Liver (tissue), 9 donors: ENCODE measurements around the gene STRA6. TPM values are rescaled to one million over a fixed set of nuclear protein-coding genes. Genes with fewer than 3 reads are reported as not detected.

ENCODE experiments used
- DNase-seq: peaks from one replicate; pipeline ENCODE4 v3.0.0-alpha.2; 2017; ENCODE audit warnings: low spot score
- H3K27ac ChIP-seq, 2 donors: one replicate each; pipeline ENCODE4 v1.7.0; 2013; ENCODE audit warnings: inconsistent platforms in 2 of 2, low read length in 2 of 2, control low read depth in 1 of 2, low read depth in 1 of 2, mild to moderate bottlenecking in 1 of 2
- H3K27me3 ChIP-seq, 4 donors: one replicate each; pipeline versions ENCODE4 v1.6.1 to v1.7.0; 2013; ENCODE audit warnings: low read length in 3 of 4, inconsistent platforms in 1 of 4, mild to moderate bottlenecking in 1 of 4, moderate library complexity in 1 of 4; ENCODE audit not compliant: control insufficient read depth in 4 of 4, insufficient read depth in 4 of 4
- H3K36me3 ChIP-seq, 4 donors: one replicate each; pipeline versions ENCODE4 v1.6.1 to v1.7.0; 2013; ENCODE audit warnings: low read length in 3 of 4, mild to moderate bottlenecking in 3 of 4, low read depth in 1 of 4, moderate library complexity in 1 of 4; ENCODE audit not compliant: control insufficient read depth in 4 of 4, insufficient read depth in 3 of 4
- H3K4me1 ChIP-seq, 4 donors: one replicate each; pipeline versions ENCODE4 v1.6.1 to v1.7.0; 2013; ENCODE audit warnings: low read length in 3 of 4, mild to moderate bottlenecking in 3 of 4, moderate library complexity in 1 of 4; ENCODE audit not compliant: control insufficient read depth in 4 of 4, insufficient read depth in 4 of 4
- H3K4me3 ChIP-seq, 3 donors: one replicate each; pipeline versions ENCODE4 v1.6.1 to v1.7.0; 2013; ENCODE audit warnings: low read length in 3 of 3, control low read depth in 1 of 3, low read depth in 1 of 3, mild to moderate bottlenecking in 1 of 3
- H3K9ac ChIP-seq, 2 donors: one replicate each; pipeline ENCODE4 v1.7.0; 2013; ENCODE audit warnings: low read length in 2 of 2, mild to moderate bottlenecking in 2 of 2, moderate library complexity in 2 of 2, control low read depth in 1 of 2, low read depth in 1 of 2
- H3K9me3 ChIP-seq, 4 donors: one replicate each; pipeline versions ENCODE4 v1.6.1 to v1.7.0; 2013; ENCODE audit warnings: low read length in 3 of 4; ENCODE audit not compliant: control insufficient read depth in 4 of 4
- EGR1 ChIP-seq, 2 donors: IDR thresholded peaks; 2 replicates each; pipeline ENCODE4 v1.6.1; 2016 to 2018; ENCODE audit warnings: antibody characterized with exemption in 2 of 2, low read depth in 2 of 2
- FOXA2 ChIP-seq: IDR thresholded peaks from 2 replicates; pipeline ENCODE4 v1.6.1; 2016; ENCODE audit warnings: antibody characterized with exemption
- GABPA ChIP-seq, 2 donors: IDR thresholded peaks in 1 of 2; conservative IDR thresholded peaks in 1 of 2; 2 replicates each; pipeline ENCODE4 v1.6.1; 2016; ENCODE audit warnings: antibody characterized with exemption in 2 of 2, mild to moderate bottlenecking in 1 of 2, moderate library complexity in 1 of 2
- HNF4A ChIP-seq, 2 donors: conservative IDR thresholded peaks; 2 replicates each; pipeline ENCODE4 v1.6.1; 2016; ENCODE audit warnings: antibody characterized with exemption in 2 of 2, mild to moderate bottlenecking in 2 of 2
- HNF4G ChIP-seq: IDR thresholded peaks from 2 replicates; pipeline ENCODE4 v1.6.1; 2016; ENCODE audit warnings: antibody characterized with exemption
- JUND ChIP-seq, 2 donors: IDR thresholded peaks; 2 replicates each; pipeline ENCODE4 v1.6.1; 2016; ENCODE audit warnings: antibody characterized with exemption in 2 of 2
- NR2F2 ChIP-seq: IDR thresholded peaks from 2 replicates; pipeline ENCODE4 v1.6.1; 2016; ENCODE audit warnings: antibody characterized with exemption
- RAD21 ChIP-seq, 2 donors: IDR thresholded peaks; 2 replicates each; pipeline ENCODE4 v1.6.1; 2016; ENCODE audit warnings: antibody characterized with exemption in 2 of 2, mild to moderate bottlenecking in 2 of 2
- RXRA ChIP-seq, 2 donors: IDR thresholded peaks; 2 replicates each; pipeline ENCODE4 v1.6.1; 2017 to 2018; ENCODE audit warnings: antibody characterized with exemption in 2 of 2, mild to moderate bottlenecking in 1 of 2
- SP1 ChIP-seq: IDR thresholded peaks from 2 replicates; pipeline ENCODE4 v1.6.1; 2018; ENCODE audit warnings: antibody characterized with exemption, mild to moderate bottlenecking
- YY1 ChIP-seq: IDR thresholded peaks from 2 replicates; pipeline ENCODE4 v1.6.1; 2016; ENCODE audit warnings: antibody characterized with exemption, mild to moderate bottlenecking
- WGBS: extraction: QIAGEN DNeasy Blood & Tissue Kit; methylation state at CpG from one replicate; pipeline ENCODE4 v1.1.7; 2013; 5-methylcytosine and 5-hydroxymethylcytosine counted together
- polyA plus RNA-seq, 2 donors: library from polyadenylated mRNA; stranded (reverse) in 1 of 2; unstranded in 1 of 2; fragments of 200-250 nt in 1 of 2; fragments of >200 nt in 1 of 2; fragmentation: Nextera tagmentation in 1 of 2; extraction: Ambion mirVana in 1 of 2; gene quantifications; one replicate each; pipeline versions ENCODE4 v1.2.1 to v1.2.3, GENCODE V29; 2013 to 2015
- total RNA-seq, 2 donors: library from RNA; depleted of rRNA; stranded (reverse); fragments of >200 nt; gene quantifications; one replicate each; pipeline ENCODE4 v1.2.3, GENCODE V29; 2014
- TF ChIP-seq, protein P1 (sequence below): IDR thresholded peaks from 2 replicates; pipeline ENCODE4 v1.6.1; 2016; ENCODE audit warnings: antibody characterized with exemption
- TF ChIP-seq, protein P2 (sequence below): IDR thresholded peaks from 2 replicates; pipeline ENCODE4 v1.6.1; 2016; ENCODE audit warnings: antibody characterized with exemption
- TF ChIP-seq, protein P3 (sequence below): IDR thresholded peaks from 2 replicates; pipeline ENCODE4 v1.6.1; 2016; ENCODE audit warnings: antibody characterized with exemption
- donor health status: healthy.
- donor health status: healthy.
- donor health status: healthy.
- donor health status: healthy.
- donor health status: healthy.

The STRA6 gene
- total and polyA plus RNA-seq, 4 donors = 3.1 TPM; not detected in 3

DNA sequence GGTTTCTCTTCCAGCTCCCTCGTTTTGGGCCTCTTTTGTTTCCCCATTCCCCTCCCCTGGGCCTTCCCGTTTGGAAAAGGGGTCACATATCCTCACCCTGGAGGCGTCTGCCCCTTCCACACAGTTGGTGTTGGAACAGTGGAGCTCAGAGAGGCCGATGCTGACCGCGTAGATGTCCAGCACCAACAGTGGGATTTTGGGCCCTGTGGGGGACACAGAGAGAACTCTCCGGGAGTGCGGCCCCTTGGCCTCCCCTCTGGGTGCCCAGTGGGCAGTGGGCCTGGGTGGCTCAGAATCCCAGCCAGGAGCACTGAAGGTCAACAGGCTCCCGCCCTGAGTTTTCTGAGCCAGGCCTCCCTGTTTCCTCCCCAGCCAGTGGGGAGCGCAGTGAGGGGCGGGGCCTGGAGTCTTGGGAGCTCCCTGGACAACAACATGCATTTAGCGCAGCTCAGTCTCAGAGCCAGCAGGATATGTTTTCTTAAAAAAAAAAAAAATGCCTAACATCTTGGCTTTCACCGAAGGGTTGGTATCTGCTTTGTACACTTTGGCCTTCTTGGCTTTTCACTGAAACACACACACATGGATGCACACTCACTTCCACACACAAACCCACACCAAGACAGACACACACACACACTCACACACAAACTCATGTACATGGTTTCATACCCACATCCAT, 29.7 kb downstream of the STRA6 start:
- Histone ChIP-seq H3K27me3 (no peaks in the 10 kb centered on the region), H3K9ac (no peak overlapping the region), H3K36me3 (no peaks in the 10 kb centered on the region), H3K4me3 (no peak overlapping the region), H3K9me3 (no peaks in the 10 kb centered on the region), H3K27ac (peak overlapping the region in 1 of 2 donors; percentile 46), H3K4me1 (peaks cover 0 to 3% (median 0%) of the 10 kb centered on the region in 4 donors)
- TF ChIP-seq, protein P1, sequence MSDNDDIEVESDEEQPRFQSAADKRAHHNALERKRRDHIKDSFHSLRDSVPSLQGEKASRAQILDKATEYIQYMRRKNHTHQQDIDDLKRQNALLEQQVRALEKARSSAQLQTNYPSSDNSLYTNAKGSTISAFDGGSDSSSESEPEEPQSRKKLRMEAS = no peak
- TF ChIP-seq NR2F2 = peak; percentile 29
- peak; percentile 29 for DNase-seq
- WGBS = 73% methylated on average over 13 of the region's 13 CpGs

DNA sequence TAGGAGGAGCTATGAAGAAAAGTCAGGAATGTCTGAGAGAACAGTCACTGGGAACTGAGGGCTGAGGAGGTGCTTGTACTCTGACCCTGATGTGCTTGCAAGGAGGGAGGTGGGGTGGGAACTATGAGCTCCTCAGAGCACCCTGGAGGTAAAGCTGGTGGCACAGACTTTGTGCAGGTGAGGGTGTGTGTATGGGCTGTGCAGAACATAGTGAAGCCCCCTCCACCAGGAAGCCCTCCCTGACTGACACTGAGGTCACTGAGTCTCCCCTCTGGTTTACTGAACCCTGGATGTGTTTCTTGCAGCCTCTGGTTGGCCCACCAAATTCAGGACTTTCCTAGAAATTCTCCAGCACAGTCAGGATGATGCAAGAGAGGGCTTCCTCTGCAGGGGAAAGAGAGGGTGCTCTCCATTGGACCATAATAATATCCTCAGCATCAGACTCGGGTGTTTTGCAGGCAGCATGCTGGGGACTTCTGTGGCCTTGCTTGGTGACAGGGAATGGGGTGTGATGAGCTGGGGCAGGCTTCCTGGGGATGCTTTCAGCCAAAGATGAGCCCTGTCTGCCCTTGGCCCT, 30.5 kb downstream of the STRA6 start:
- no peak overlapping the region for H3K4me3 ChIP-seq
- TF ChIP-seq EGR1 (IDR thresholded peaks at IDR 0.05; ENCODE audit: low read depth in 2 of 2) (no peak), RXRA (IDR thresholded peaks at IDR 0.05) (no peak), JUND (IDR thresholded peaks at IDR 0.05) (no peak), YY1 (no peak), HNF4A (conservative IDR thresholded peaks at IDR 0.05) (no peak), SP1 (no peak), RAD21 (IDR thresholded peaks at IDR 0.05) (no peak), NR2F2 (no peak), HNF4G (no peak)
- TF ChIP-seq, protein P2, sequence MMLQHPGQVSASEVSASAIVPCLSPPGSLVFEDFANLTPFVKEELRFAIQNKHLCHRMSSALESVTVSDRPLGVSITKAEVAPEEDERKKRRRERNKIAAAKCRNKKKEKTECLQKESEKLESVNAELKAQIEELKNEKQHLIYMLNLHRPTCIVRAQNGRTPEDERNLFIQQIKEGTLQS = no peak
- TF ChIP-seq, protein P1 = no peak
- TF ChIP-seq, protein P3, sequence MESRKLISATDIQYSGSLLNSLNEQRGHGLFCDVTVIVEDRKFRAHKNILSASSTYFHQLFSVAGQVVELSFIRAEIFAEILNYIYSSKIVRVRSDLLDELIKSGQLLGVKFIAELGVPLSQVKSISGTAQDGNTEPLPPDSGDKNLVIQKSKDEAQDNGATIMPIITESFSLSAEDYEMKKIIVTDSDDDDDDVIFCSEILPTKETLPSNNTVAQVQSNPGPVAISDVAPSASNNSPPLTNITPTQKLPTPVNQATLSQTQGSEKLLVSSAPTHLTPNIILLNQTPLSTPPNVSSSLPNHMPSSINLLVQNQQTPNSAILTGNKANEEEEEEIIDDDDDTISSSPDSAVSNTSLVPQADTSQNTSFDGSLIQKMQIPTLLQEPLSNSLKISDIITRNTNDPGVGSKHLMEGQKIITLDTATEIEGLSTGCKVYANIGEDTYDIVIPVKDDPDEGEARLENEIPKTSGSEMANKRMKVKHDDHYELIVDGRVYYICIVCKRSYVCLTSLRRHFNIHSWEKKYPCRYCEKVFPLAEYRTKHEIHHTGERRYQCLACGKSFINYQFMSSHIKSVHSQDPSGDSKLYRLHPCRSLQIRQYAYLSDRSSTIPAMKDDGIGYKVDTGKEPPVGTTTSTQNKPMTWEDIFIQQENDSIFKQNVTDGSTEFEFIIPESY = no peak
- H3K9me3 ChIP-seq = no peaks in the 10 kb centered on the region
- H3K36me3 ChIP-seq = no peaks in the 10 kb centered on the region
- H3K27me3 ChIP-seq = no peaks in the 10 kb centered on the region
- no peak overlapping the region for H3K9ac ChIP-seq
- no peak for DNase-seq
- 75% methylated on average over 1 of the region's 1 CpG for WGBS
- no peak overlapping the region for H3K27ac ChIP-seq
- H3K4me1 ChIP-seq = peaks cover 0 to 3% (median 0%) of the 10 kb centered on the region in 4 donors

DNA sequence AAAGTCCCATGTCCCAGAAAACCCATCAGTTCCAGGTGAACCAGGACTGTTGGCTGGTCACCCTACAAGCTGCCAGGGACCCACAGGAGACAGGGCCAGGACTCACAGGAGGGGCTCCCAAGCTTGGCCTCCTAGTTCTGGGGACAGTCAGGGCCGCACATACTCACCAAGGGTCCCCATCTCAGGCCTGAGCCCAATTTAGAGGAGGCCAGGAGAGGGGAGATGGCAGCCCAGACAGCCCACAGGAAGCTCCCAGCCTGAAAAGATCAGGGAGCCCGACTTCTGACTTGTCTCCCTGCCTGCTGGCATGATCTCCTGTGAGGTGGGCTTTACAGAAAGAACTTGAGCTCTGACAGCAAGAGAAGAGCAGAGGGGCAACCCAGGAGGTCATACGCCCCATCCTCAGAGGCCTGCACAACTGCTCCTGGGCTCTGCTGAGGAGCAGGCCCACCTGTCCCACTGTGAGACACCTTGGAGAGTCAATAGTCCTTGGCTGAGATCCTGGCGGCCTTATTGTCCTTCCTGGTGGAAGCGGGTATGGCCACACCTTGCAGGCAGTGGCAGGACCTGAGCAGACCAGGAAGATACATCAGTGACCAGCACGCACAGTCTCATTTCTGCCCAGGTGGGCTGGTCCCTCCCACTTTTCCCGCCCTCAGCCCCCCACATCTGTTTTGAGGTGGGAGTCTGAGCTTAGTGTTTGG, 31.6 kb downstream of the STRA6 start:
- no peak for DNase-seq
- H3K36me3 ChIP-seq = no peaks in the 10 kb centered on the region
- peaks cover 0 to 3% (median 0%) of the 10 kb centered on the region in 4 donors for H3K4me1 ChIP-seq
- TF ChIP-seq HNF4A (conservative IDR thresholded peaks at IDR 0.05) (no peak), GABPA (IDR thresholded peaks at IDR 0.05 in 1 of 2, conservative IDR thresholded peaks at IDR 0.05 in 1 of 2) (no peak), JUND (IDR thresholded peaks at IDR 0.05) (no peak), FOXA2 (no peak), RXRA (IDR thresholded peaks at IDR 0.05) (no peak)
- TF ChIP-seq, protein P1 = no peak
- H3K27ac ChIP-seq = no peak overlapping the region
- no peak overlapping the region for H3K4me3 ChIP-seq
- H3K9ac ChIP-seq = no peak overlapping the region
- no peaks in the 10 kb centered on the region for H3K9me3 ChIP-seq
- WGBS = 87% methylated on average over 7 of the region's 7 CpGs
- H3K27me3 ChIP-seq = no peaks in the 10 kb centered on the region
